K562 treated with DMSO at 1 percent for 48 hours (cell line): Measurements from ENCODE around the gene CNTN2. TPM values are rescaled to one million over a fixed set of nuclear protein-coding genes. Genes with fewer than 3 reads are reported as not detected.

Experiments
- total RNA-seq: library from RNA; unstranded; fragments of 300-600 nt; gene quantifications from 2 replicates; pipeline ENCODE4 v1.2.3, GENCODE V29; 2022; ENCODE audit warnings: low replicate concordance; ENCODE audit errors: extremely low read depth

CNTN2 gene
- not detected in 2 replicates for total RNA-seq

GRCh38 chr1:205042911-205043806, at the start of gene CNTN2:
TSS of gene CNTN2 (plus strand) at chr1:205043212. CDS start at chr1:205053186, 9,974 bp downstream.

GRCh38 chr1:205084360-205084759, 41.3 kb downstream of the CNTN2 start, which contains the start of gene TMEM81:
TSS of gene TMEM81 (minus strand) at chr1:205084460. CDS start at chr1:205084320, 140 bp downstream.

GRCh38 chr1:205121660-205122488, 78.9 kb downstream of the CNTN2 start, which contains the start of gene RBBP5:
TSS of gene RBBP5 (minus strand) at chr1:205121978. CDS start at chr1:205121873, 105 bp downstream.

Other genes with a start within 250 kb of the CNTN2 start
- gene NFASC, start 172.3 kb upstream of the CNTN2 start, total RNA-seq, result not detected in 2 replicates
- gene TMEM81, start 41.2 kb downstream of the CNTN2 start, total RNA-seq, result not detected in 2 replicates
- not detected in 2 replicates for gene RBBP5, start 78.8 kb downstream of the CNTN2 start, total RNA-seq
- gene DSTYK, start 168.5 kb downstream of the CNTN2 start, total RNA-seq, result not detected in 2 replicates
- not detected in 2 replicates for gene TMCC2, start 184.7 kb downstream of the CNTN2 start, total RNA-seq